NB4 (cell line): ENCODE measurements around the gene ZNF670.
"Not testable (repeated sequence)": the region's sequence is repeated elsewhere in the genome, so short reads cannot be mapped to it uniquely, and the experiment has no call there.

Source experiments
- DNase-seq: peaks from one replicate; pipeline ENCODE4 v3.0.0; 2010; ENCODE audit warnings: low read depth
- H3K4me3 ChIP-seq: one replicate; pipeline ENCODE4 v1.5.1; 2011; ENCODE audit warnings: mild to moderate bottlenecking, low read depth, low read length, moderate library complexity
- CTCF ChIP-seq: IDR thresholded peaks from one replicate; pipeline ENCODE4 v1.5.1; 2012; ENCODE audit warnings: low read depth, low read length
- MAX ChIP-seq: IDR thresholded peaks from 2 replicates; pipeline ENCODE4 v1.6.1; 2011; ENCODE audit warnings: low read depth, low read length
- MYC ChIP-seq: IDR thresholded peaks from 2 replicates; pipeline ENCODE4 v1.6.1; 2011; ENCODE audit warnings: low read depth, low read length
- POLR2A ChIP-seq: IDR thresholded peaks from 2 replicates; pipeline ENCODE4 v1.6.1; 2011; ENCODE audit warnings: mild to moderate bottlenecking; ENCODE audit not compliant: insufficient read length; ENCODE audit errors: extremely low read depth

ZNF670 gene

GRCh38 chr1:247037511-247038320 lies 40.9 kb downstream of the ZNF670 start:
- H3K4me3 ChIP-seq = no peak overlapping the region
- no peak for DNase-seq
- TF ChIP-seq POLR2A (no peak), MYC (no peak), MAX (no peak), CTCF (no peak)

GRCh38 chr1:247032306-247032705 lies 46.3 kb downstream of the ZNF670 start:
- H3K4me3 ChIP-seq, DNase-seq: not testable (repeated sequence)
